Measurements from ENCODE around the gene ST3GAL2.

- TF ChIP-seq EZH2phosphoT487 (conservative IDR thresholded peaks at IDR 0.05; ENCODE audit: low read length) (no peak), CTCF (IDR thresholded peaks at IDR 0.05; ENCODE audit: insufficient read depth, low read length, poor library complexity, severe bottlenecking) (no peak)
These were observed 101.1 kb downstream of the ST3GAL2 start for GRCh38 chr16:70337814-70338213.
